Stimulated activated CD8-positive, alpha-beta memory T cell treated with anti-CD3 and anti-CD28 coated beads, Interleukin-15, amount 100 ng/mL, for 1 hour (primary cell): ENCODE data around the gene YJEFN3.

Source experiments
- DNase-seq: peaks from one replicate; pipeline ENCODE4 v3.0.0-alpha.2; 2020; ENCODE audit warnings: low read depth

Gene YJEFN3

GRCh38 chr19:19540064-19540714 is 11.5 kb downstream of the YJEFN3 start:
- peak; percentile 24 for DNase-seq

DNA sequence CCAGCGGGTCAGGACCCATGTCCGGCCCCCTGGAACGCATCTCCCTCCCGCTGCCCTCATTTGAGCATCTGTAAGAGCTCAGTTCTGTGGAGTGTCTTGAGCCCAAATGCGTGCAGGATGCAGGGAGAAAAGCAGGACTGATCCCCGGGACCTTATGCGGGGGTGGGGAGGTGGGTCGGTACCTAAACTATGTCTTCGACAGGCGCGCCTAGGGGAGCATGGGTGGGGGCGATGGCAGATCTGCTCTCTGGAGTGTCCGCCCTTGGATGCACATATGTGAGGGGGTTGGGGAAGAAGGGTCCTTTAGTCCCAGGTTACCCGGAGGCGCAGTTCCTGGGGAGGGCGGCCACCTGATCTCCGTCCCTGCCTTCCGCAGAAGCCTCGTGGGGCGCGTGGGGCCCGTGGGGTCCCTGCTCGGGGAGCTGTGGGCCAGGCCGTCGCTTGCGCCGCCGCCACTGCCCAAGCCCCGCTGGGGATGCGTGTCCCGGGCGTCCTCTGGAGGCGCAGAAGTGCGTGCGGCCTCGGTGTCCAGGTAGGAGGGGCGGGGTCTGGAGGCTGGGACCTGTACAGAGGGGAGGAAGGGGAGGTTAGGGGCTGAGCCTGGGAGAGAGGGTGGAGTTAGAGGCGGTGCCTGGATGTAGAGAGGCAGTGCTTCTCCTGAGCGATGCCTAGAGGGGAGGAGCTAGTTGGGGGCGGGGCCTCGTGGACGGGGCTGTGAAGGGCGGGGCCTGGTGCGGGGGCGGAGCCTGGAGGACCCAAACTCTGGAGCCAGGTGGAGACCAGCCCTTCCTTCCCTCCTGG is 12.2 kb downstream of the YJEFN3 start:
- DNase-seq, result peak; percentile 46

- DNase-seq, result no peak
Observed at GRCh38 chr19:19541616-19542015, 12.9 kb downstream of the YJEFN3 start.

GRCh38 chr19:19542507-19542906 is 13.8 kb downstream of the YJEFN3 start:
- no peak for DNase-seq

GRCh38 chr19:19543101-19543500 is 14.4 kb downstream of the YJEFN3 start:
- no peak for DNase-seq

DNA sequence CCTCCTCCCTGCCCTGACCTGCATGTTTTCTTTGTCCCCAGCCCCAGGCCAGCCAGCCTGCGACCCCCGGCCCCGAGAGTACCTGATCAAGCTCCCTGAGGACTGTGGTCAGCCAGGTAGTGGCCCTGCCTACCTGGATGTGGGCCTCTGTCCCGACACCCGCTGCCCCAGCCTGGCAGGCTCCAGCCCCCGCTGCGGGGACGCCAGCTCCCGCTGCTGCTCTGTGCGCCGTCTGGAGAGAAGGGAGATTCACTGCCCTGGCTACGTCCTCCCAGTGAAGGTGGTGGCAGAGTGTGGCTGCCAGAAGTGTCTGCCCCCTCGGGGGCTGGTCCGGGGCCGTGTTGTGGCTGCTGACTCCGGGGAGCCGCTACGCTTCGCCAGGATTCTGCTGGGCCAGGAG is 14.9 kb downstream of the YJEFN3 start:
- no peak for DNase-seq

- DNase-seq, result no peak
Observed at GRCh38 chr19:19544257-19544953, 15.7 kb downstream of the YJEFN3 start.

DNA sequence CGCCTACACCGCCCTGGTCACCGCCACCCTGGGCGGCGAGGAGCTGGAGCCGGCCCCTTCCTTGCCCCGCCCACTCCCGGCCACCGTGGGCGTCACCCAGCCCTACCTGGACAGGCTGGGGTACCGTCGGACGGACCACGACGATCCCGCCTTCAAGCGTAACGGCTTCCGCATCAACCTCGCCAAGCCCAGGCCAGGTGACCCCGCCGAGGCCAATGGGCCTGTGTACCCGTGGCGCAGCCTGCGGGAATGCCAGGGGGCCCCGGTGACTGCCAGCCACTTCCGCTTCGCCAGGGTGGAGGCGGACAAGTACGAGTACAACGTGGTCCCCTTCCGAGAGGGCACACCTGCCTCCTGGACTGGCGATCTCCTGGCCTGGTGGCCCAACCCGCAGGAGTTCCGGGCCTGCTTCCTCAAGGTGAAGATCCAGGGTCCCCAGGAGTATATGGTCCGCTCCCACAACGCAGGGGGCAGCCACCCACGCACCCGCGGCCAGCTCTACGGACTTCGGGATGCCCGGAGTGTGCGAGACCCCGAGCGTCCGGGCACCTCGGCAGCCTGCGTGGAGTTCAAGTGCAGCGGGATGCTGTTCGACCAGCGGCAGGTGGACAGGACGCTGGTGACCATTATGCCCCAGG is 16.4 kb downstream of the YJEFN3 start:
- no peak for DNase-seq

DNA sequence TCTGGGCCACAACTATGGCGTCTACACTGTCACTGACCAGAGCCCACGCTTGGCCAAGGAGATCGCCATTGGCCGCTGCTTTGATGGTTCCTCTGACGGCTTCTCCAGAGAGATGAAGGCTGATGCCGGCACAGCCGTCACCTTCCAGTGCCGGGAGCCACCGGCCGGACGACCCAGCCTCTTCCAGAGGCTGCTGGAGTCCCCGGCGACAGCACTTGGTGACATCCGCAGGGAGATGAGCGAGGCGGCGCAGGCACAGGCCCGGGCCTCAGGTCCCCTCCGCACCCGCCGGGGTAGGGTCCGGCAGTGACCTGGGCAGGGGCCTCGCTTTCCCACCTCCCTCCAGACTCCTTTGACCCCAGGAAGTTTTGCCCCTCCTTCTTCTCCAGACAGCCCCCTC is 17.0 kb downstream of the YJEFN3 start:
- DNase-seq, result no peak

GRCh38 chr19:19546751-19547162 is 18.0 kb downstream of the YJEFN3 start:
- no peak for DNase-seq

DNA sequence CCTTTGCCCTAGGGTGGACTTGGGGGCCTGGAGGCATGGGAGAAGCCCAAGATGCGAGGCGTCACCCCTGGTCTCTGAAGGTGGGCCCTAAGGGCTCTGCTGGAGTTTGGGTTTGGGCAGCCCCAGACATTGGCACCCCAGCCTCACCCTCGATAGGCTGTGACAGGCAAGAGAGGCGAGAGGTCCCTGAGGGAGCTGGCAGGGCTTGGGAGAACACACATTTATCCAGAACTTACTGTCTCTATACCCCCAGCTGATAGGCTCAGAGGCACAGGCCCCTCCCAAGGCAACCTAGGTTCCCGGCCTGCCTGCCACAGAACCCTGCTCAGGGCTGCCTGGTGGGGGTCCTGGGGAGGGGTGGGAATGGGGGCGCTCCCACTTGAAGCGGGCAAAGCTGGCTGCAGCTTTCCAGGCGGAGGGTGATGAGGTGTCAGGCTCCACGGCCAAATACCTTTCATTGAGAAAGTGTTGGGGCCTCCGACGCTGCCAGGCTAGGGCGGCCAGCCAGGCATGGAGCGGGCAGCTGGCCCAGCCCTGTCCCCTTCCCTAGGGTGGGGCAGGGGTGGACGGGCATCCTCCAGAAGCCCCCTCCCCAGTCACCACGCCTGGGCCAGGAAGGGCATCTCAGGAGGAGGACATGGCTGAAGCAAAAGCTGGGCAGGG is 19.1 kb downstream of the YJEFN3 start:
- no peak for DNase-seq

GRCh38 chr19:19548915-19549759 is 20.4 kb downstream of the YJEFN3 start:
- DNase-seq, result no peak

GRCh38 chr19:19549804-19550464 is 21.2 kb downstream of the YJEFN3 start:
- no peak for DNase-seq

GRCh38 chr19:19550485-19550929 is 21.8 kb downstream of the YJEFN3 start:
- DNase-seq, result no peak

- DNase-seq, result no peak
Observed at GRCh38 chr19:19550972-19551852, 22.5 kb downstream of the YJEFN3 start.

- DNase-seq, result no peak
Observed at GRCh38 chr19:19551853-19552192, 23.1 kb downstream of the YJEFN3 start.

DNA sequence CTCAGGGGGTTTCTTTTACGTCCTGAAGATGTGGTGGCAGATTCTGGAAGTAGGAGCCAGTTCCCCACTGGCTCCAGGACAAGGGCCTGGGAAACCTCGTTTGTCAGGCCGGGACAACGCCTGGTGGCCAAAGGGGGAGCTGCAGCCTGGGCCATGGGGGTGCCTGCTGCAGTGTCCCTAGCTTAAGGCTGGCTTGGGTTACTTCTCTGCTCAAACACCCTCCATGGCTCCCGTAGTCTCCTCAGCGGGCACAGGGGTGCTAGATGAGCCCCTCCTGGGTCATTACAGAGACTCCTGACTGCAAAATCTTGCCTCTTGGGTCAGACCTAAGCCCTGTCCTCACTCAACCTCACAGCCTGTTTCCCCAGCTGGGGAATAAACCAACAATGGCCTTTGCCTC is 24.1 kb downstream of the YJEFN3 start:
- no peak for DNase-seq

DNA sequence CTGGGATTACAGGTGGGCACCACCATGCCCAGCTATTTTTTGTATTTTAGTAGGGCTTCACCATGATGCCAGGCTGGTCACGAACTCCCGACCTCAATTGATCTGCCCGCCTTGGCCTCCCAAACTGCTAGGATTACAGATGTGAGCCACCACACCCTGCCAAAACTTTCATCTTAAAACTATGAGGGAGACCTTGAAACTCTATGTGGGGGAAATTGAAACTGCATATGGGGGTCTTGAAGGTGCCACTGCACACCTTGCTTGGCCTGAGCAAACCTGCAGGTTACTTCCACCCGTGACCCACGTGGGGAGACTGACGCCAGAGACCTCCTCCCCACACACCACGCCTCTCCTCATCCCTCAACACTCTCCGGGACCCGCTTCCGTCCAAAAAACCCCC is 25.0 kb downstream of the YJEFN3 start:
- no peak for DNase-seq
